Left kidney (tissue), 2 donors: Measurements from ENCODE around the gene GPRC5D. TPM values are rescaled to one million over a fixed set of nuclear protein-coding genes. Genes with fewer than 3 reads are reported as not detected.

Experiments used
- DNase-seq: peaks from one replicate; pipeline ENCODE4 v3.0.0-alpha.2; 2013
- polyA plus RNA-seq: library from polyadenylated mRNA; unstranded; fragments of 120-200 nt; gene quantifications from one replicate; pipeline ENCODE4 v1.2.1, GENCODE V29; 2013; ENCODE audit not compliant: insufficient read length

Gene GPRC5D
- polyA plus RNA-seq, 1 donor, result 1.1 TPM

DNA sequence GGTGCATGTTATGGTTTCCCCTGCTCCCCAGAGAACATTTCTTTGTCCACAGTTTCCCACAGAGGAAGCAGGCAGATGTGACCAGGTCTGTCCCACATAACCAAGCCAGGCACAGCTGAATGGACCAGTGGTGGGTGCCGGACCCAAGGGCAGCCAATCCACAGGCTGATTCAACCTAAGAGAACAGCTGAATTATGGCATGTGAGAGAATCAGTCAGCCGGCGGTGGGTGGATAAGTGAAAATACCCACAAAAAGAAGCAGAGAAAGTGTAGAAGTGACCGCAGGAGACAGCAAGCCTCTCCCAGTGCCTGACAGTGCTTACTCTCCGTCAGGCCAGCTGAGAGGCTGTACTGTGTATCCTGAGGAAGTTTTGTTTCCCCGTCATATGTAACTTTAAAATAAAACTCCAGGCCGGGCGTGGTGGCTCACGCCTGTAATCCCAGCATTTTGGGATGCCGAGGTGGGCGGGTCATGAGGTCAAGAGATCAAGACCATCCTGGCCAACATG lies 14.9 kb downstream of the GPRC5D start:
- DNase-seq, result no peak

DNA sequence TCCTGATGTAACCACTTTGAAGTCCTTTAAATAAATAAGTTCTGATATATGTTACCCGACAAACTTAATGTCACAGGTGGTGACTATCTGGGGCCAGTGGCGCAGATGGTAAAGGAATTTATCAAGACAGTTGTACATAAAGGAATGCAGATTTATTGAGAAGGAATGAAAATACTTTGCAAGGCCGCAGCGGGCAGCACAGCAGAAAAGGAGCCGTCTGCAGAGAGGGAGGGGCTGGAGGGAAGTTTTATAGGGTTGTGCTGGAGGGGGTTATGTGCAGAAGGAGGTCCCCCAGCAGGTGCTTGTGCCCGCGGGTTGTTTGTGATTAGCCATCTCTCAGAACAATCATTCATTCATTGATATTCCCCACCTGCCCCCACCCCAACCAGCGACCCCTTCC lies 17.4 kb downstream of the GPRC5D start:
- DNase-seq, result no peak

- no peak for DNase-seq
These were observed 18.2 kb downstream of the GPRC5D start for GRCh38 chr12:12933742-12934141.

DNA sequence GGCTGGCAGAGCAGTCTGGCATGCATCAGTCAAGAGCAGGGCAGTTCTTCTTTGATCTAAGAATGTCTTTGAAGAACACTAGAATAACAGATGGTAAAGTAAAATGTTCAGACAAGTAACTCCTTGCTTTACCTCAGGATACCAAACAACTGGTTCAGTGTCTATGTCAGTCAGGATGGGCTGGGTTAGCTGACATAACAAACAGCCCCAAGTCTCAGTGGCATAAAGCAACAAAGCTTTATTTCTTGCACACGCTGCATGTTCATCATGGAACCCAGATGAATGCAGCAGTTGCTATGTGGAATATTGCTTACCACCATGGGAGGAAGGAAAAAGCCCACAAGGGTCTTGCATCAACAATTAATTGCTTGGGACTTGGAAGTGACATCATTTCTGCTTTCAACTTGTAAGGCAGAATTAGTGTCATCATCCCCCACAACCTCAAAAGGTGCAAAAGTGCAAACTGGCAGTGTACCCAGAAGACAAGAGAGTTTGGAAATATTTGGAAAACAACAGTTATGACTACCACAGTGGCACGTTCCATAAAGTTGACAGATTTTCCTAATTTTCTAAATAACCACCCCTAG lies 21.2 kb downstream of the GPRC5D start:
- no peak for DNase-seq

GRCh38 chr12:12929696-12930095 lies 22.3 kb downstream of the GPRC5D start:
- no peak for DNase-seq

GRCh38 chr12:12927211-12928079 lies 24.5 kb downstream of the GPRC5D start:
- no peak for DNase-seq

GRCh38 chr12:12926571-12927071 lies 25.3 kb downstream of the GPRC5D start:
- no peak for DNase-seq

- DNase-seq, result no peak
These were observed 26.6 kb downstream of the GPRC5D start for GRCh38 chr12:12925388-12925787.

DNA sequence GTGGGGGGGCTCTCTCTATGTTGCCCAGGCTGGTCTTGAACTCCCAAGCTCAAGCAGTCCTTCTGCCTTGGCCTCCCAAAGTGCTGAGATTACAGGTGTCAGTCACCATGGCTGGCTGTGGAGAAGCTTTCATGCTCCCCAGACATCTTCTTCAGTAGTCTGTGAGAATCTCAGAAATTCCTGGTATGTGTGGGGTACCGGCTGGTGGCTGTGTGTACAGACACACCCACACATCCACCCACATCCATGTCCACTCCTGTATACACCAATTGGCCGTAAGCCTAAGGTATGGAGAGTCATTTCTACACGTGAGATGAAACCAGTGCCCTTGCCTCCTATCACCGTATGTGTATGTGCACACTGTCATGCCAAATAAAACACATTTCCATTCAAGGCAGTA lies 27.8 kb downstream of the GPRC5D start:
- no peak for DNase-seq

DNA sequence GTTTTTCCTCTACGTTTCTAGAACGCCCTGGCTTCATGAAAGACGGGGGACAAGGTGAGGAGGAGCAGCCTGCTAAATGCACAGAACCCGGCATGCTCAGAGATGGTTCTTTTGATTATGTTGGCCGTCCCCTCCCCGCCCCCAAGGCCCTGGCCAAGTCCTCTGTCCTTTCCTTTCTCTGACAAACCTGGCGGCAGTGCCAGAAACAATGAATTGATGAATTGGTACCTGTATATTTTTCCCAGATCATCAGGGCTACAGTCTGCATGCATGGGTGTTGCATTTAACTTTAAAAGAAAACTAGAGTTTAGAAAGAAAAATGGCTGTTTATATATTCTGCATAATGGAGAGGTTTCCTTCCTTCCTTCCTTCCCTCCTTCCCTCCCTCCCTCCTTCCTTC lies 29.0 kb downstream of the GPRC5D start:
- DNase-seq, result no peak

DNA sequence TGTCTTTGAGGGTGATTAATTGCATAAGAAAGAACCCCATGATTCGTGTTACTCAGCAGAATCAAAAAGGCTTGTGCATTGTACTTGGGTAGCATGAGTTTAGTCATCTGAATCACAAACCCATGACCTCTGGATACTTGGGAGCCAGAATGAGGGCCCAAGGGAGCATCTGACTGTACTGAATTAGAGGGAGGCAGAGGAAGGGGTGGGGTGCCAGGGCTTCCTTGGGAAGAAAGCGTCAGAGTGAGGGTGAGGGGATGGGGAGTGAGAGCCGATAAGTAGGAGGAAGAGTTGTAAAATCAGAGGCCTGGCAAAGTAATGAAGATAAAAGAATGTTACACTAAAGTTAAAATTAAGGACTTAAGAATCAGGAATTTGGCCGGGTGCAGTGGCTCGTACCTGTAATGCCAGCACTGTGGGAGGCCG lies 29.8 kb downstream of the GPRC5D start:
- DNase-seq, result no peak

GRCh38 chr12:12919666-12920435 lies 32.1 kb downstream of the GPRC5D start:
- no peak for DNase-seq

DNA sequence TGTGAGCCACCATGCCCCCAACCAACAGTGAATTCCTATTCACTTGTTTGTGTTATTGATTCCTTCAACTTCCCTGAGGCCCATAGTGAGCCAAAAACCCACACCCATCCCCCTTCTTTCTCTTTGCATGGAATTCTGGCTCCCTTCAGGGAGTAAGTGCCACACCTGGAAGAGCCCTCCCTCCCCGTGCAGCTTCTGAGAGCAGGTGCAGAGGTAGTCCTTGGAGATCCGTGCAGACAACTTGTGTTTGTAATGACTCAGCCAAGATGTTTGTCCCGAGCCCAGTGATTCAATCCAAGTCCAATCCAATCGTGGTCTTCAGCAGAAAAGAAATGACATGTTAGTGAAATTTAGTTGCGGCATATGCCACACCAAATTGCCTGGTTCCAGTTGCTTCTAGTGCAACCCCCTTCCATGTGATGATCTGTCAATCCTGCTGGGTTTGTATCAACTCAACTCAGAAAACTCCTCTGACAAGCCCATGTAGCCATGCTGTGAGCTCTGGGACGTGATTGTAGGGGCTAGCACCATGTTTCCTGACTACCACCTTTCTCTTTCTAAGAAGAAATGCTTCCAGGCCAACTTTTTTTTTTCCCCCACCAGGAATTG lies 33.1 kb downstream of the GPRC5D start:
- DNase-seq, result no peak

GRCh38 chr12:12917517-12917916 lies 34.5 kb downstream of the GPRC5D start:
- no peak for DNase-seq

GRCh38 chr12:12916135-12916944 lies 35.6 kb downstream of the GPRC5D start:
- DNase-seq, result peak; percentile 89

DNA sequence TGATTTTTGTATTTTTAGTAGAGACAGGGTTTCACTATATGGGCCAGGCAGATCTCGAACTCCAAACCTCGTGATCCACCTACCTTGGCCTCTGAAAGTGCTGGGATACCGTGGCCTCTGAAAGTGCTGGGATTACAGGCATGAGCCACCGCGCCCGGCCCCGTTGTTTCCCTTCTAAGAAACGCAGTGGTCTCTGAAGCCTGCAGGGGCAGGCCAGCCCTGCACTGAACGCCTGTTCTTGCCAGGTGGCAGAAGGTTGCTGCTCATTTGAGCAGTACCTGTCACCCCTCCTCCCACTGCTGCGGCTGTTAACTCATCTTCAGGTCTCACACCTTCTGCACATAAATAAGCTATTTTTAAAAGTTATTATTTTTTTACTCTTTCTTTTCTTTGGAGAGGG lies 36.3 kb downstream of the GPRC5D start:
- no peak for DNase-seq

DNA sequence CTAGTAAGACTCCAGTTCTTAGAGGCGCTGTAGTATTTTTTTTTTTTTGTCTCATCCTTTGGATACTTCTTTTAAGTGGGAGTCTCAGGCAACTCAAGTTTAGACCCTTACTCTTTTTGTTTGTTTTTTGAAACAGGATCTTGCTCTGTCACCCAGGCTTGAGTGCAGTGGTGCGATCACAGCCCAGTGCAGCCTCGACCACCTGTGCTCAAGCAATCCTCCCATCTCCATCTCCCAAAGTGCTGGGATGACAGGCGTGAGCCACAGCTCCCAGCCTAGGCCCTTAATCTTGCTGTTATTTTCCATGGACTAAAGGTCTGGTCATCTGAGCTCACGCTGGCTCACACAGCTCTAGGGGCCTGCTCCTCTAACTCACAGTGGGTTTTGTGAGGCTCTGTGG lies 39.3 kb downstream of the GPRC5D start:
- no peak for DNase-seq

DNA sequence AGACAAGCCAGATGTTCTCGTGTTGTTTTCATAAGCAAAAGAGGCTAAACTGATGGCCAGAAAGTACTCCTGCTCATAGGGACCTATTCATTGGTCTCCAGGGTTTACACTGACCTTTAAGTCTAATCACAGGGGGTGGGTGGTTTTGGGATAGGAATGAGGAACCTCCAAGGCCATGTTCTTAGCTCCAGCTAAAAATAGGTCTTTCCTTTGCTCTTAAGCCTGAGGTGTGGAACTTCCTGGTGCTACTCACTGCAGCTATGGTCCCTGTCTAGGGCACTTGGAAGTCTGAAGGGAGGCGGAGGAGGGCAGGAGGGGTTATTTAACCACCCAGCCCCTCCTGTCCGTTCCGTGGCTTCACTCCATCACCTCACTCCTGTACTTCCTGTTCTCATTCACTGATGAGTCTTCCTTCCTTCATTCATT lies 42.0 kb downstream of the GPRC5D start:
- DNase-seq, result no peak

DNA sequence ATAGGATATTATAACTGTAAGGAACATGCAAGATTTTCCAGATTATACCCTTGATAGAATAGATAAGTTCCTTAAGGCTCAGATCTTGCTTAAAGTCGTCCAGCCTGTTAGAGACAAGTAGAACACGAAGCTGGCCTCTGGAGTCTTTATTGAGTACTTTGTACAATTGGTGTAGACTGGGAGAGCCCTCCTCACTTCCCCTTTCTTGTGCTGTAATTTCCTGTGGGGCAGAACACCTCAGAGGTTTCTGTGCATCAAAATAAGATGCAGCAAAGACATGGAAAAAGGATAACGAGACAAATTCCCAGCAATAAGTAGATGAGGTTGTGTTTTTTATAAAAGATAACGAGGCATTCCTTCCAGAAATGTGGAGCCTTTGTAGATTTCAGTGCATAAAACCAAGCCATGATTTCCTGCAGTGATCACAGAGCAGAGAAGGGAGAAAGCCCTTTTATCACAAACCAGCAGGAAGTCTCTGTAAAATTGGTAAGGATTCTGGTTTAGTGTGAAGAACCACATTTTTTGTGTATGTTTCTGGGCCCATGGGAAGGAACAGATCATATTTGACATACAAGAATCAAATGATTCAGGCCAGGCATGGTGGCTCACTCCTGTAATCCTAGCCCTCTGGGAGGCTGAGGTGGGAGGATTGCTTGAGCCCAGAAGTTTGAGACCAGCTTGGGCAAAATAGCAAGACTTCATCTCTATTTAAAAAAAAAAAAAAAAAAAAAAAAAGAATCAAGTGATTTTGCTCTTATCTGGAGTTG lies 42.6 kb downstream of the GPRC5D start:
- DNase-seq, result no peak

DNA sequence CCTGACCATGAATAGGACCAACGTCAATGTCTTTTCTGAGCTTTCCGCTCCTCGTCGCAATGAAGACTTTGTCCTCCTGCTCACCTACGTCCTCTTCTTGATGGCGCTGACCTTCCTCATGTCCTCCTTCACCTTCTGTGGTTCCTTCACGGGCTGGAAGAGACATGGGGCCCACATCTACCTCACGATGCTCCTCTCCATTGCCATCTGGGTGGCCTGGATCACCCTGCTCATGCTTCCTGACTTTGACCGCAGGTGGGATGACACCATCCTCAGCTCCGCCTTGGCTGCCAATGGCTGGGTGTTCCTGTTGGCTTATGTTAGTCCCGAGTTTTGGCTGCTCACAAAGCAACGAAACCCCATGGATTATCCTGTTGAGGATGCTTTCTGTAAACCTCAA lies 43.3 kb downstream of the GPRC5D start:
- no peak for DNase-seq
